Muscle layer of colon (tissue), 2 donors: ENCODE measurements around the gene AP4M1.

Experiments
- H3K27ac ChIP-seq: one replicate; pipeline ENCODE4 v1.7.0; 2013; ENCODE audit warnings: low read depth, mild to moderate bottlenecking, low read length, moderate library complexity
- H3K27me3 ChIP-seq, 2 donors: one replicate each; pipeline ENCODE4 v1.7.0; 2013; ENCODE audit warnings: low read length in 2 of 2, mild to moderate bottlenecking in 2 of 2; ENCODE audit not compliant: insufficient read depth in 2 of 2, control insufficient read depth in 1 of 2
- H3K36me3 ChIP-seq: one replicate; pipeline ENCODE4 v1.7.0; 2013; ENCODE audit warnings: mild to moderate bottlenecking, low read length; ENCODE audit not compliant: insufficient read depth
- H3K4me1 ChIP-seq: one replicate; pipeline ENCODE4 v1.7.0; 2013; ENCODE audit warnings: mild to moderate bottlenecking, low read length; ENCODE audit not compliant: insufficient read depth
- H3K4me3 ChIP-seq, 2 donors: one replicate each; pipeline ENCODE4 v1.7.0; 2013; ENCODE audit warnings: low read length in 2 of 2, low read depth in 1 of 2, mild to moderate bottlenecking in 1 of 2, moderate library complexity in 1 of 2
- H3K9ac ChIP-seq: one replicate; pipeline ENCODE4 v1.7.0; 2013; ENCODE audit warnings: low read length
- H3K9me3 ChIP-seq: one replicate; pipeline ENCODE4 v1.7.0; 2013; ENCODE audit warnings: mild to moderate bottlenecking, low read length
- donor health status: abdominal sarcoma.
- donor health status: Adenocarcinoma of cecum.

AP4M1 gene

GRCh38 chr7:100115026-100115425, 13.6 kb downstream of the AP4M1 start:
- Histone ChIP-seq H3K36me3 (peaks cover 32% of the 10 kb centered on the region), H3K27me3 (no peaks in the 10 kb centered on the region), H3K27ac (no peak overlapping the region), H3K4me3 (no peak overlapping the region), H3K4me1 (peaks cover 9% of the 10 kb centered on the region), H3K9ac (no peak overlapping the region), H3K9me3 (no peaks in the 10 kb centered on the region)

DNA sequence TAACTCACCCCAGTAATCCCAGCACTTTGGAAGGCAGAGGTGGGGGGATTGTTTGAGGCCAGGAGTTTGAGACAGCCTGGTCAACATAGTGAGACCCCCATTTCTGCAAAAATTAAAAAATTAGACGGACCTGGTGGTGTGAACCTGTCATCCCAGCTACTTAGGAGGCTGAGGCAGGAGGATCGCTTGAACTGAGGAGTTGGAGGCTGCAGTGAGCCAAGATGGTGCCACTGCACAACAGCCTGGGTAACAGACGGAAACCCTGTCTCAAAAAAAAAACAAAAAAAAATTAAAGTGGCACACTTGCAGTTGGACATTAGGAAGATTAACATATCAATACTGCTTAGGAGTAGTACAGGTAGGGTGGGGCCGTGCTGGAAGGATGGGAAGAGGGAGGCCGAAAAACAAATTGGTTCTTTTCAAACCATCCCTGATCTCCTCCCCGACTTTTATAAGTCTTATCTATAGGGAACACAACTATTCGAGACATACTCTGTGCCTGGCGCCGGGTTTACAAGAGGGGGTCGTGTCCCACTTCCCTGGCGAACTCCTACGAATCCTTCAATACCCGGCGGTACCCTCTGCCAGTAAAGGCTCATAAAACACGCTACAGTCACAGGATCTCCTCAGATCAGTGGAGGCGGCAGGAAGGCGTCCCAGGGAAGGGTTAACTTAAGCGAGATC, 17.1 kb downstream of the AP4M1 start:
- Histone ChIP-seq H3K27me3 (no peaks in the 10 kb centered on the region), H3K36me3 (peaks cover 19% of the 10 kb centered on the region), H3K9me3 (no peaks in the 10 kb centered on the region), H3K4me1 (peaks cover 16% of the 10 kb centered on the region), H3K4me3 (peak overlapping the region; percentile 75 to 97), H3K9ac (peak overlapping the region; percentile 59), H3K27ac (peak overlapping the region; percentile 80)

DNA sequence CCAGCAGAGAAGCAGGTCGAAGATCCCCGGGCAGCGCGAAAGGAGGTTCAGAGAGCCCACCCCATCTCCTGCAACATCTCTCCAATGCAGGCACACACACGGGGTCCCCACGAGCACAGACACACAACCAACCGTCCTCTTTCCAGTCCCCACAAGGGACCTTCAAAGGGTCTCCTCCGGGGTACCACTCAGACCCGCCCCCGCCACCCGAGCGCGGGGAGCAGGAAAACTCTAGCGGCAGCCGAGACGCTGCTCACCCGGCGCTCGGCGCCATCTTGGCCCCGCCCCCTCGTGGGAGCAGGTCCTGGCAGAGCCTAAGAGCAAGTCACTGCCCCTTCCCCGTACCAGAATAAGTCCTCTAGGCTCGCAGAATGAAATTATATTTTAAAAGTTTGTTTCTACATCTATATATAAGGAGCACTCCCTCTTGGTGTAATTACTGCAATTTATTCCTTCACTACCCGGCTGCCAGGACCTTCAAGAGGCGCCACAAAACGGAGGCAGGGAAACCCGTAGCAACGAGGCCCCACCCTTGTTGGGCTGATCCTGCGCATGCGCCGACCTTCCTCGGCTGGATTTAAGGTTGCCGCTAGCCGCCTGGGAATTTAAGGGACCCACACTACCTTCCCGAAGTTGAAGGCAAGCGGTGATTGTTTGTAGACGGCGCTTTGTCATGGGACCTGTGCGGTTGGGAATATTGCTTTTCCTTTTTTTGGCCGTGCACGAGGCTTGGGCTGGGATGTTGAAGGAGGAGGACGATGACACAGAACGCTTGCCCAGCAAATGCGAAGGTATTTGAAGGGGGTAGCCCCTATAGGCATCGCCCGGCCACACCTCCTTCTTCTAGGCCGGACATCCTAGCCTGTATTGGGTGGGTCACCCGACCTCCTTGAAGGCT, 17.9 kb downstream of the AP4M1 start, which contains the start of the genes CNPY4 and TAF6:
Gene CNPY4, plus strand, starts transcription at position 563 of the 898 bp plus-strand sequence. Its CDS starts 111 bp downstream, at position 674.
Gene TAF6, minus strand, starts transcription at position 287 of the 898 bp plus-strand sequence. CDS start 5,149 bp downstream, outside the sequence.
- Histone ChIP-seq H3K4me3 (peak within 1 kb of the TSS; percentile 75 to 97), H3K9me3 (no peaks in the 10 kb centered on the region), H3K9ac (peak within 1 kb of the TSS; percentile 59), H3K27me3 (no peaks in the 10 kb centered on the region), H3K36me3 (peaks cover 17% of the 10 kb centered on the region), H3K27ac (peak within 1 kb of the TSS; percentile 80), H3K4me1 (peaks cover 16% of the 10 kb centered on the region)

- Histone ChIP-seq H3K36me3 (peaks cover 20% of the 10 kb centered on the region), H3K27ac (peak overlapping the region; percentile 80), H3K9ac (peak overlapping the region; percentile 25), H3K4me1 (peaks cover 16% of the 10 kb centered on the region), H3K4me3 (peak overlapping the region; percentile 75 to 97), H3K27me3 (no peaks in the 10 kb centered on the region), H3K9me3 (no peaks in the 10 kb centered on the region)
These were observed 18.7 kb downstream of the AP4M1 start for GRCh38 chr7:100119970-100120732.

- Histone ChIP-seq H3K9ac (peak overlapping the region; percentile 16), H3K4me1 (peaks cover 16% of the 10 kb centered on the region), H3K4me3 (peak overlapping the region in 1 of 2 donors; percentile 97), H3K9me3 (no peaks in the 10 kb centered on the region), H3K27me3 (no peaks in the 10 kb centered on the region), H3K27ac (no peak overlapping the region), H3K36me3 (peaks cover 22% of the 10 kb centered on the region)
These were observed 19.2 kb downstream of the AP4M1 start for GRCh38 chr7:100120733-100121036.

DNA sequence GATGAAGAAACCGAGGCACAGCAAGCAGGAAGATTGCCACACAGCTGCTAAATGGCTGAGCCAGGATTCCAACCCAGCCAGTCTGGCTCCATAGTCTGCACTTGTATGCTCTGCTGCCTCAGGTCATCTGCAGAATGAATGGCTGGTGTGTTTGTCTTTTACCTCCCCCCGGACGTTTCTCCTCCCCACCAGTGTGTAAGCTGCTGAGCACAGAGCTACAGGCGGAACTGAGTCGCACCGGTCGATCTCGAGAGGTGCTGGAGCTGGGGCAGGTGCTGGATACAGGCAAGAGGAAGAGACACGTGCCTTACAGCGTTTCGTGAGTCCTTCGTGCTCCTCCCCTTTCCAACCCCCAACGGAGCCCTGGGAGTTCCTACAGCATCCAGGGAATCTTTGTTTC, 20.6 kb downstream of the AP4M1 start:
- H3K36me3 ChIP-seq: peaks cover 22% of the 10 kb centered on the region
- H3K4me3 ChIP-seq: no peak overlapping the region
- peaks cover 16% of the 10 kb centered on the region for H3K4me1 ChIP-seq
- H3K27me3 ChIP-seq: no peaks in the 10 kb centered on the region
- no peak overlapping the region for H3K27ac ChIP-seq
- no peaks in the 10 kb centered on the region for H3K9me3 ChIP-seq
- H3K9ac ChIP-seq: no peak overlapping the region

GRCh38 chr7:100122568-100122967, 21.1 kb downstream of the AP4M1 start:
- Histone ChIP-seq H3K4me1 (peaks cover 16% of the 10 kb centered on the region), H3K9me3 (no peaks in the 10 kb centered on the region), H3K27ac (no peak overlapping the region), H3K27me3 (no peaks in the 10 kb centered on the region), H3K9ac (no peak overlapping the region), H3K36me3 (peaks cover 22% of the 10 kb centered on the region), H3K4me3 (no peak overlapping the region)

DNA sequence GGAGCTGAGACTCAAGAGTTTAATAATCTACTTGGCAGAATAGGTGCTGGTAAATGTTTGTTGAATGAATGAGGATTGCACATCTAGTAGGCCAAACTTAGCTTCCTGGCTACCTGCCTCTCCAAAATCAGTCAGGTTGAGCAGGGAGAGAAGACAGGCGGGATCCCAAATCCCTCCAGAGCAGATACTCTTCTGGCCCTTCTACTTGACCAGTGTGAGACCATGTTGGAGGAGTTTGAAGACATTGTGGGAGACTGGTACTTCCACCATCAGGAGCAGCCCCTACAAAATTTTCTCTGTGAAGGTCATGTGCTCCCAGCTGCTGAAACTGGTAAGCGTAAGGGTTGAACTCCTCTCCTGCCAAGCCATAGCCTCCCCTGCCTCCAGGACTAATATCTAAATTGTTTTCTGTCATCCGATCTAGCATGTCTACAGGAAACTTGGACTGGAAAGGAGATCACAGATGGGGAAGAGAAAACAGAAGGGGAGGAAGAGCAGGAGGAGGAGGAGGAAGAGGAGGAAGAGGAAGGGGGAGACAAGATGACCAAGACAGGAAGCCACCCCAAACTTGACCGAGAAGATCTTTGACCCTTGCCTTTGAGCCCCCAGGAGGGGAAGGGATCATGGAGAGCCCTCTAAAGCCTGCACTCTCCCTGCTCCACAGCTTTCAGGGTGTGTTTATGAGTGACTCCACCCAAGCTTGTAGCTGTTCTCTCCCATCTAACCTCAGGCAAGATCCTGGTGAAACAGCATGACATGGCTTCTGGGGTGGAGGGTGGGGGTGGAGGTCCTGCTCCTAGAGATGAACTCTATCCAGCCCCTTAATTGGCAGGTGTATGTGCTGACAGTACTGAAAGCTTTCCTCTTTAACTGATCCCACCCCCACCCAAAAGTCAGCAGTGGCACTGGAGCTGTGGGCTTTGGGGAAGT, 23.1 kb downstream of the AP4M1 start:
- H3K4me1 ChIP-seq: peaks cover 16% of the 10 kb centered on the region
- H3K27me3 ChIP-seq: no peaks in the 10 kb centered on the region
- no peak overlapping the region for H3K27ac ChIP-seq
- no peaks in the 10 kb centered on the region for H3K9me3 ChIP-seq
- H3K36me3 ChIP-seq: peaks cover 22% of the 10 kb centered on the region
- no peak overlapping the region for H3K9ac ChIP-seq
- no peak overlapping the region for H3K4me3 ChIP-seq

- Histone ChIP-seq H3K4me3 (peak overlapping the region; percentile 92 to 94), H3K9me3 (no peaks in the 10 kb centered on the region), H3K27me3 (no peaks in the 10 kb centered on the region), H3K4me1 (peaks cover 14% of the 10 kb centered on the region), H3K9ac (peak overlapping the region; percentile 93), H3K36me3 (peaks cover 22% of the 10 kb centered on the region), H3K27ac (peak overlapping the region; percentile 98)
These were observed 24.9 kb downstream of the AP4M1 start for GRCh38 chr7:100126239-100126930.
